Measurements from ENCODE around the gene SEPTIN12.

DNA sequence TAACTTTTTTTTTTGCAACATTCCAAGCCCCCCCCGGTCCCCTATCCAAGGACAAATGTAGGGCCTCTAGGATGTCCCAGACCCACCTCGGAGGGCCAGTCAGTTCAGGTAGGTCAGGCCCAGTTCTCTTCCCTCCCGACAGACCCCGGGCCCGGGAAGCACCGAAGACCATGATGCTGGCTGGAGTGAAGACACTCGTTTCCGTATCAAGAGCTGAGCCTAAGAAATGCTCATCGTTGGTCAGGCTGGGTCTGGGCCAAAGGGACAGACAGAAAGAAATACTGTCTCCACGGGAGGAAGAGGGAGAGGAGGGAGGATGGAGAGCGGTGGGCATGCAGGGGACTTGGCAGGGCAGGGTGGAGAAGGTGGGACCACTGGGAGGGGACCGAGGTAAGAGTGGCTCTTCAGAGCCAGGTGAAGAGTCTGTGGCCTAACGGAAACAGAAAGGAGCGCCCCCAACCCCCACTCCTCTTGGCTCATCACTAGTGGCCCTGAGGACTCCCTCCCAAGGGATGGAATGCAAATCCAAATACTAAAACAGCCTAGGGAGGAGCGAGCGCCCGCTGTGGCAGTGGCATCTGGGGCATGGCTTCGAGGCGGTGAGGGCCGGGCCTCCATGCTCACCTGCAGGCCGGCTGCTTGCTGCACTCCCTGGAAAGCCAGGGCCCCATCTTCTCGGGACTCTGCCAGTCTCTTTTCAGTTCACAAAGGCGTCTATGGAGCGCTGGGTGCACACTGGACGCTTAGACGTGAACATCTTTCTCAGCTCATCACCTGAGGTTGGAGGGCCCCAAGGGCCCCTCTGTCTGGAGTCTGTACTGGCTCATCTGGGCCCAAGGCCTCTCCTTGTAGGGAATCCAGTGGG is 16.0 kb upstream of the SEPTIN12 start:
- TF ChIP-seq CTCF (IDR thresholded peaks at IDR 0.05): no peak
- TF ChIP-seq POLR2A (IDR thresholded peaks at IDR 0.05): no peak

Measured in thyroid gland (tissue), 4 donors.